Suprapubic skin (tissue), 4 donors: Measurements from ENCODE around the gene LENG8.

ENCODE experiments used
- CTCF ChIP-seq, 2 donors: fragments of 200-600 bp in 1 of 2; fragments of 450-650 bp in 1 of 2; sonication (generic) in 1 of 2; IDR thresholded peaks; one replicate each; pipeline ENCODE4 v1.5.1; 2016 to 2019; ENCODE audit warnings: antibody characterized with exemption in 2 of 2, mild to moderate bottlenecking in 1 of 2, moderate library complexity in 1 of 2
- POLR2A ChIP-seq, 2 donors: fragments of 450-650 bp; IDR thresholded peaks; one replicate each; pipeline ENCODE4 v1.6.1; 2017; ENCODE audit warnings: antibody characterized with exemption in 2 of 2, mild to moderate bottlenecking in 2 of 2, moderate library complexity in 2 of 2
- POLR2AphosphoS5 ChIP-seq, 3 donors: sonication (generic); formaldehyde crosslinking; IDR thresholded peaks; one replicate each; pipeline ENCODE4 v1.6.1; 2017; ENCODE audit warnings: antibody characterized with exemption in 3 of 3

DNA sequence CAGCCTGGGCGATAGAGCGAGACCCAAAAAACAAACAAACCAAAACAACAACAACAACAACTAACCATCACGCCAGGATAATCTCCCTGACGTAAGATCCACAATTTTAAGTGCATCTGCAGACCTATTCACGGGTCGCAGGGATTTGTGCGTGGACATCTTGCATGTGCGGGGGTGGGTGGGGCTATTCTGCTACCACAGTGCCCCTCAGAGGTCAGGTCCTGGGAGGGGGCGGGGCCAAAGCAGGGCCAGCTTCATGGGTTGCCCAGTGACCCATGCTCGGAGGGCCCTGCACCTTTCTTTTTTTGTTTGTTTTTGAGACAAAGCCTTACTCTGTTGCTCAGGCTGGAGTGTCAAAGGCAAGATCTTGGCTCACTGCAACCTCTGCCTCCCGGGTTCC is 26.7 kb downstream of the LENG8 start:
- no peak for TF ChIP-seq POLR2A (IDR thresholded peaks at IDR 0.05)
- no peak for TF ChIP-seq CTCF (IDR thresholded peaks at IDR 0.05)
- no peak for TF ChIP-seq POLR2AphosphoS5 (IDR thresholded peaks at IDR 0.05)
